ENCODE measurements around the gene HOXB7. TPM values are rescaled to one million over a fixed set of nuclear protein-coding genes. Genes with fewer than 3 reads are reported as not detected.

The HOXB7 gene
- total and polyA plus RNA-seq, 4 donors, result 16.6 to 99.7 (median 49.7) TPM

DNA sequence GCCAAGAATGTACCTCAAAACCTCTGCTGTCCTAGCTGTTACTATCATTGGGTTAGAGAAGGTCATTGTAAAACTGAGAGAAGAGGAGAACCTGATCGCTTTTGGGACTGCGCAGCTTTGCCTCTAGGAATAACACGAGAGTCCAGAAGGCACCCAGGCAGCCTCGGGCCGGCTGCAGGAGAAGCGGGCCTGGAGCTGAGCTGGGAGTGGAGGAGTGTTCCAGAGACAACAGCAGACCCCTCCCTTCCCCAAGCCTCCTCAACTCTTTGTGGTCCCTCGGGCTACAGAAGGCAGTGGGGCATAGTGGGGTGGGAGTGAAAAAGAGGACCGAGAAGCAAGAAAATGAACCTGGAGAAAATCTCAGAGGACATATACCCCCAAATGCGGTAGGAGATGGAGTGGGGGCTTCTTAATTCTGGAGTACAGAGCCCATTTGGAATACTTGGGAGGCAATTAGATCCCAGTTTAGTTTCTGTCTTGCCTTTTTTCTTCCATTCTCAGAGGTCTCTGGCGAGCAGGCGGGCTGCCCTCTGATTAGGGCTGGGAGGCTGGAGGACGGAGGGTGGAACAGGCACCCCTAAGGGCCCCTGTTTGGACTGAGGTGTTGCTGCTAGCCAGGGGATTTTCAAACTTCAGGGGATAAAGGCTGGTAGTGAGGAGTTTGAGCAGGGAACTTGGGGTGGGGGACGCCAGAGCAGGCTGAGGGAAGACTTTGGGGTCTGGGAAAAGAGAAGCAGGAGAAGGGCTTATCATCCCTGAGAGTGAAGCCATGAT, 52.6 kb downstream of the HOXB7 start:
- Histone ChIP-seq H3K27ac (ENCODE audit: low read depth, low read length) (peak overlapping the region; percentile 99), H3K9me3 (ENCODE audit: control insufficient read depth, insufficient read depth, low read length) (no peaks in the 10 kb centered on the region), H3K27me3 (ENCODE audit: control insufficient read depth, insufficient read depth, low read length) (no peaks in the 10 kb centered on the region), H3K4me3 (ENCODE audit: low read depth, low read length) (peak overlapping the region; percentile 28), H3K4me1 (ENCODE audit: control insufficient read depth, insufficient read depth, low read length) (peaks cover 81% of the 10 kb centered on the region), H3K36me3 (ENCODE audit: control insufficient read depth, insufficient read depth, low read length) (peaks cover 34% of the 10 kb centered on the region)
- WGBS (ENCODE audit: insufficient coverage), result 26% methylated on average over 12 of the region's 13 CpGs
- DNase-seq (ENCODE audit: low read depth in 4 of 6, low spot score in 6 of 6), result peak in 2 of 6 donors; percentile 32 to 73

Small RNA genes lying within 50 kb of the gene (small RNA-seq; reads per million reads assigned to genes)
- gene MIR196A1 (ENCODE audit: low replicate concordance), result 1.9 reads per million, percentile 89 among the genes with 10 or more reads in this experiment

Other genes starting within 250 kb of the HOXB7 start
- gene SKAP1, start 180.8 kb downstream of the HOXB7 start, total RNA-seq, result 10 to 100 TPM in 1 of 2 donors, 1 to 10 TPM in 1; 4.4 to 17.0 TPM
- gene SKAP1, start 180.8 kb downstream of the HOXB7 start, polyA plus RNA-seq (ENCODE audit: insufficient read length in 2 of 2), result 10 to 100 TPM; 32.3 to 36.1 TPM
- under 1 TPM in 1 of 2 donors, not detected in 1; 0.20 TPM for gene HOXB1, start 80.0 kb downstream of the HOXB7 start, total RNA-seq
- gene HOXB1, start 80.0 kb downstream of the HOXB7 start, polyA plus RNA-seq (ENCODE audit: insufficient read length in 2 of 2), result under 1 TPM; 0.16 to 0.32 TPM
- 10 to 100 TPM in 1 of 2 donors, 1 to 10 TPM in 1; 6.6 to 10.2 TPM for gene HOXB2, start 65.9 kb downstream of the HOXB7 start, total RNA-seq
- 10 to 100 TPM; 57.3 to 62.4 TPM for gene HOXB2, start 65.9 kb downstream of the HOXB7 start, polyA plus RNA-seq (ENCODE audit: insufficient read length in 2 of 2)
- 1 to 10 TPM; 6.0 to 6.5 TPM for gene HOXB4, start 32.7 kb downstream of the HOXB7 start, total RNA-seq
- gene HOXB4, start 32.7 kb downstream of the HOXB7 start, polyA plus RNA-seq (ENCODE audit: insufficient read length in 2 of 2), result 10 to 100 TPM; 13.5 to 16.6 TPM
- 10 to 100 TPM; 23.8 to 48.5 TPM for gene HOXB3, start 20.8 kb downstream of the HOXB7 start, total RNA-seq
- 100 to 1,000 TPM; 141 to 162 TPM for gene HOXB3, start 20.8 kb downstream of the HOXB7 start, polyA plus RNA-seq (ENCODE audit: insufficient read length in 2 of 2)
- gene HOXB5, start 17.2 kb downstream of the HOXB7 start, total RNA-seq, result 1 to 10 TPM; 2.9 to 4.2 TPM
- 100 to 1,000 TPM; 108 to 116 TPM for gene HOXB5, start 17.2 kb downstream of the HOXB7 start, polyA plus RNA-seq (ENCODE audit: insufficient read length in 2 of 2)
- 10 to 100 TPM; 20.2 to 41.3 TPM for gene HOXB6, start 6.0 kb downstream of the HOXB7 start, total RNA-seq
- gene HOXB6, start 6.0 kb downstream of the HOXB7 start, polyA plus RNA-seq (ENCODE audit: insufficient read length in 2 of 2), result 100 to 1,000 TPM; 132 to 142 TPM
- 100 to 1,000 TPM in 1 of 2 donors, 10 to 100 TPM in 1; 23.7 to 110 TPM for gene HOXB8, start 4.3 kb upstream of the HOXB7 start, total RNA-seq
- gene HOXB8, start 4.3 kb upstream of the HOXB7 start, polyA plus RNA-seq (ENCODE audit: insufficient read length in 2 of 2), result 100 to 1,000 TPM; 499 to 522 TPM
- gene HOXB9, start 15.3 kb upstream of the HOXB7 start, total RNA-seq, result 10 to 100 TPM; 19.8 to 23.9 TPM
- gene HOXB9, start 15.3 kb upstream of the HOXB7 start, polyA plus RNA-seq (ENCODE audit: insufficient read length in 2 of 2), result 100 to 1,000 TPM; 234 to 413 TPM
- gene PRAC1, start 111.5 kb upstream of the HOXB7 start, total RNA-seq, result not detected
- not detected for gene PRAC1, start 111.5 kb upstream of the HOXB7 start, polyA plus RNA-seq (ENCODE audit: insufficient read length in 2 of 2)
- gene PRAC2, start 112.2 kb upstream of the HOXB7 start, total RNA-seq, result not detected
- not detected for gene PRAC2, start 112.2 kb upstream of the HOXB7 start, polyA plus RNA-seq (ENCODE audit: insufficient read length in 2 of 2)
- gene HOXB13, start 117.7 kb upstream of the HOXB7 start, total RNA-seq, result under 1 TPM in 1 of 2 donors, not detected in 1; 0.40 TPM
- not detected for gene HOXB13, start 117.7 kb upstream of the HOXB7 start, polyA plus RNA-seq (ENCODE audit: insufficient read length in 2 of 2)
- under 1 TPM; 0.30 to 0.61 TPM for gene TTLL6, start 206.2 kb upstream of the HOXB7 start, total RNA-seq
- under 1 TPM; 0.22 to 0.32 TPM for gene TTLL6, start 206.2 kb upstream of the HOXB7 start, polyA plus RNA-seq (ENCODE audit: insufficient read length in 2 of 2)
- 10 to 100 TPM; 37.3 to 46.0 TPM for gene CALCOCO2, start 220.0 kb upstream of the HOXB7 start, total RNA-seq
- 10 to 100 TPM; 41.1 to 59.0 TPM for gene CALCOCO2, start 220.0 kb upstream of the HOXB7 start, polyA plus RNA-seq (ENCODE audit: insufficient read length in 2 of 2)